ENCODE measurements around the gene MLLT10.

DNA sequence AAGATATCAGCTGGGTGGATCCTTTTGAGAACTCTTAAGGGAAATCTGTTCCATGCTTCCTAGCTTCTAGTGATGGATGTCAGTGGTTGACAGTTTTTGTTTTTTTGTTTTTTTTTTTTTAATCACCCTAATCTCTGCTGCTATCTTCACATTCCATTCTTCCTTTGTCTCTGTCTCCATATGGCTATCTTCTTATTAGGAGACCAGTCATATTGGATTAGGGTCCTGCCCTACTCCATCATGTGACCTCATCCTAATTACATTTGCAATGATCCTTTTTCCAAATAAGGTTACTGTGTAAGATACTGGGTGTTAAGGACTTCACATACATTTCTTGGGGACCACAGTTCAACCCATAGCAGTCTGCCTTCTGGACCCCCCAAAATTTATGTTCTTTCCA is 69.7 kb downstream of the MLLT10 start:
- TF ChIP-seq, protein P1, sequence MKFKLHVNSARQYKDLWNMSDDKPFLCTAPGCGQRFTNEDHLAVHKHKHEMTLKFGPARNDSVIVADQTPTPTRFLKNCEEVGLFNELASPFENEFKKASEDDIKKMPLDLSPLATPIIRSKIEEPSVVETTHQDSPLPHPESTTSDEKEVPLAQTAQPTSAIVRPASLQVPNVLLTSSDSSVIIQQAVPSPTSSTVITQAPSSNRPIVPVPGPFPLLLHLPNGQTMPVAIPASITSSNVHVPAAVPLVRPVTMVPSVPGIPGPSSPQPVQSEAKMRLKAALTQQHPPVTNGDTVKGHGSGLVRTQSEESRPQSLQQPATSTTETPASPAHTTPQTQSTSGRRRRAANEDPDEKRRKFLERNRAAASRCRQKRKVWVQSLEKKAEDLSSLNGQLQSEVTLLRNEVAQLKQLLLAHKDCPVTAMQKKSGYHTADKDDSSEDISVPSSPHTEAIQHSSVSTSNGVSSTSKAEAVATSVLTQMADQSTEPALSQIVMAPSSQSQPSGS (IDR thresholded peaks at IDR 0.05; ENCODE audit: low read length), result no peak
- TF ChIP-seq, protein P2, sequence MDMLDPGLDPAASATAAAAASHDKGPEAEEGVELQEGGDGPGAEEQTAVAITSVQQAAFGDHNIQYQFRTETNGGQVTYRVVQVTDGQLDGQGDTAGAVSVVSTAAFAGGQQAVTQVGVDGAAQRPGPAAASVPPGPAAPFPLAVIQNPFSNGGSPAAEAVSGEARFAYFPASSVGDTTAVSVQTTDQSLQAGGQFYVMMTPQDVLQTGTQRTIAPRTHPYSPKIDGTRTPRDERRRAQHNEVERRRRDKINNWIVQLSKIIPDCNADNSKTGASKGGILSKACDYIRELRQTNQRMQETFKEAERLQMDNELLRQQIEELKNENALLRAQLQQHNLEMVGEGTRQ (IDR thresholded peaks at IDR 0.05; ENCODE audit: low read length), result no peak
- TF ChIP-seq, protein P3, sequence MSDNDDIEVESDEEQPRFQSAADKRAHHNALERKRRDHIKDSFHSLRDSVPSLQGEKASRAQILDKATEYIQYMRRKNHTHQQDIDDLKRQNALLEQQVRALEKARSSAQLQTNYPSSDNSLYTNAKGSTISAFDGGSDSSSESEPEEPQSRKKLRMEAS (IDR thresholded peaks at IDR 0.05), result no peak
- TF ChIP-seq, protein P4, sequence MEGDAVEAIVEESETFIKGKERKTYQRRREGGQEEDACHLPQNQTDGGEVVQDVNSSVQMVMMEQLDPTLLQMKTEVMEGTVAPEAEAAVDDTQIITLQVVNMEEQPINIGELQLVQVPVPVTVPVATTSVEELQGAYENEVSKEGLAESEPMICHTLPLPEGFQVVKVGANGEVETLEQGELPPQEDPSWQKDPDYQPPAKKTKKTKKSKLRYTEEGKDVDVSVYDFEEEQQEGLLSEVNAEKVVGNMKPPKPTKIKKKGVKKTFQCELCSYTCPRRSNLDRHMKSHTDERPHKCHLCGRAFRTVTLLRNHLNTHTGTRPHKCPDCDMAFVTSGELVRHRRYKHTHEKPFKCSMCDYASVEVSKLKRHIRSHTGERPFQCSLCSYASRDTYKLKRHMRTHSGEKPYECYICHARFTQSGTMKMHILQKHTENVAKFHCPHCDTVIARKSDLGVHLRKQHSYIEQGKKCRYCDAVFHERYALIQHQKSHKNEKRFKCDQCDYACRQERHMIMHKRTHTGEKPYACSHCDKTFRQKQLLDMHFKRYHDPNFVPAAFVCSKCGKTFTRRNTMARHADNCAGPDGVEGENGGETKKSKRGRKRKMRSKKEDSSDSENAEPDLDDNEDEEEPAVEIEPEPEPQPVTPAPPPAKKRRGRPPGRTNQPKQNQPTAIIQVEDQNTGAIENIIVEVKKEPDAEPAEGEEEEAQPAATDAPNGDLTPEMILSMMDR (IDR thresholded peaks at IDR 0.05; ENCODE audit: control extremely low read depth in 1 of 3, insufficient read depth in 1 of 3, low read depth in 1 of 3, low read length in 3 of 3), result no peak
- TF ChIP-seq, protein P5, sequence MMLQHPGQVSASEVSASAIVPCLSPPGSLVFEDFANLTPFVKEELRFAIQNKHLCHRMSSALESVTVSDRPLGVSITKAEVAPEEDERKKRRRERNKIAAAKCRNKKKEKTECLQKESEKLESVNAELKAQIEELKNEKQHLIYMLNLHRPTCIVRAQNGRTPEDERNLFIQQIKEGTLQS (IDR thresholded peaks at IDR 0.05; ENCODE audit: insufficient read depth, low read depth, low read length), result no peak
- TF ChIP-seq POLR2A (IDR thresholded peaks at IDR 0.05; ENCODE audit: control extremely low read depth in 1 of 2, low read depth in 2 of 2, low read length in 2 of 2), result no peak
- no peak for TF ChIP-seq BCL11A (IDR thresholded peaks at IDR 0.05; ENCODE audit: low read depth in 2 of 2, low read length in 2 of 2)
- TF ChIP-seq EGR1 (IDR thresholded peaks at IDR 0.05; ENCODE audit: borderline replicate concordance, low read depth, low read length), result no peak
- no peak for TF ChIP-seq ZNF274 (IDR thresholded peaks at IDR 0.05; ENCODE audit: borderline replicate concordance, extremely low read depth, low read length)
- TF ChIP-seq SP1 (IDR thresholded peaks at IDR 0.05; ENCODE audit: low read depth, low read length), result no peak
- TF ChIP-seq HDAC2 (IDR thresholded peaks at IDR 0.05; ENCODE audit: borderline replicate concordance in 1 of 2, low read depth in 2 of 2, low read length in 2 of 2), result no peak
